Measurements from ENCODE around the gene SSBP2.

The SSBP2 gene

DNA sequence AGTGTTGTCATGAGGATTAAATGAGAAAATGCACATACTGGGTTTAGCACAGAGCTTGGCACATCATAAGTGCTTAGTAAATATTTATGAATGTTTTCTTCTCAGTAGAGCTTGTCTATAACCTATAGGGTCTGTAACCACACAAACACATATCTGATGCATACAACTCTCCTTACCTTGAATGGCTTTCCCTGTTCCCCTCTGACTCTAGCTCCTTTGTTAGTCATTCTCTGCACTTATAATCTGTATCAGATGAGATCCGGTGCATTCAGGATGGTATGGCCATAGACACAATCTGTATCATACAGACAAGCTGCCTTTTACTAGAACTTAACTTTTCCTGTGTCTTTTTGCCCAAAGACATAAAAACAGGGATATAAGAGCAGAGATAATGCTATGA, 11.1 kb upstream of the SSBP2 start:
- H3K4me1 Mint-ChIP-seq (ENCODE audit: low read depth in 2 of 2) = peaks cover 0 to 1% of the 10 kb centered on the region in 2 donors
- no peaks in the 10 kb centered on the region for H3K9me3 Mint-ChIP-seq
- H3K27ac Mint-ChIP-seq = no peak overlapping the region
- no peak for DNase-seq
- peaks cover 3% of the 10 kb centered on the region for H3K36me3 Mint-ChIP-seq (ENCODE audit: insufficient read depth)
- H3K27me3 Mint-ChIP-seq = peaks cover 35 to 47% of the 10 kb centered on the region in 2 donors
- no peak overlapping the region for H3K4me3 Mint-ChIP-seq
- no peak for ATAC-seq (replicated peaks)

GRCh38 chr5:81761270-81761669, 10.4 kb upstream of the SSBP2 start:
- H3K4me3 Mint-ChIP-seq = no peak overlapping the region
- no peak overlapping the region for H3K27ac Mint-ChIP-seq
- peaks cover 0 to 1% of the 10 kb centered on the region in 2 donors for H3K4me1 Mint-ChIP-seq (ENCODE audit: low read depth in 2 of 2)
- no peaks in the 10 kb centered on the region for H3K9me3 Mint-ChIP-seq
- peaks cover 35 to 47% of the 10 kb centered on the region in 2 donors for H3K27me3 Mint-ChIP-seq
- peaks cover 3% of the 10 kb centered on the region for H3K36me3 Mint-ChIP-seq (ENCODE audit: insufficient read depth)
- ATAC-seq (replicated peaks) (no peak), DNase-seq (no peak)

DNA sequence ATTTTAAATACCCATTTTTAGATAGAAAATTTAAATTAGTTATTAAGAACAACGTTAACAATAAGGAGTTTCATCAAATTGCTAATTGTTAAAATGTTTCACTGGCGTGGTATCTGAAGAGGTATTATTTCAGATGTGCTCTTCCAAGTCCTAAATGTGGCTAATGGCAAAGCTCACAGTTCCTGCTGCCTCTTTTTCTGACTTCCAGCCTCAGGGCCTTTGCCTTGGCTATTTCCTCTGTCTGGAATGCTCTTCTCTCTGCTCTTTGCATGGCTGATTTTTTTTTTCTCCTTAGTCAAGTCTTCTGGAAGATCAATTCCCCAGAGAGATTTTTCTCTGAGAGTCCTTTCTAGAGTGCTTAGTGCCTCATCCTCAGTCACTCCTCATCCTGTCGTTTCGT, 9.6 kb upstream of the SSBP2 start:
- Mint-ChIP-seq H3K36me3 (ENCODE audit: insufficient read depth) (peaks cover 3% of the 10 kb centered on the region), H3K4me3 (no peak overlapping the region), H3K27me3 (peaks cover 35 to 47% of the 10 kb centered on the region in 2 donors), H3K9me3 (no peaks in the 10 kb centered on the region), H3K4me1 (ENCODE audit: low read depth in 2 of 2) (peaks cover 0 to 1% of the 10 kb centered on the region in 2 donors), H3K27ac (no peak overlapping the region)
- DNase-seq = no peak
- ATAC-seq (replicated peaks) = no peak

- H3K4me1 Mint-ChIP-seq (ENCODE audit: low read depth in 2 of 2) = peaks cover 0 to 1% of the 10 kb centered on the region in 2 donors
- no peaks in the 10 kb centered on the region for H3K9me3 Mint-ChIP-seq
- ATAC-seq (replicated peaks) = no peak
- H3K27ac Mint-ChIP-seq = no peak overlapping the region
- H3K4me3 Mint-ChIP-seq = no peak overlapping the region
- no peak for DNase-seq
- H3K36me3 Mint-ChIP-seq (ENCODE audit: insufficient read depth) = peaks cover 3% of the 10 kb centered on the region
- peaks cover 35 to 48% of the 10 kb centered on the region in 2 donors for H3K27me3 Mint-ChIP-seq
Measured at GRCh38 chr5:81759632-81760005, 8.7 kb upstream of the SSBP2 start.

GRCh38 chr5:81757404-81757803, 6.5 kb upstream of the SSBP2 start:
- ATAC-seq (replicated peaks) (no peak), DNase-seq (no peak)
- Mint-ChIP-seq H3K36me3 (ENCODE audit: insufficient read depth) (peaks cover 3% of the 10 kb centered on the region), H3K27me3 (peaks cover 35 to 42% of the 10 kb centered on the region in 2 donors), H3K4me3 (no peak overlapping the region), H3K4me1 (ENCODE audit: low read depth in 2 of 2) (peaks cover under 1 to 1% of the 10 kb centered on the region in 2 donors), H3K27ac (no peak overlapping the region), H3K9me3 (no peaks in the 10 kb centered on the region)

GRCh38 chr5:81756016-81756415, 5.1 kb upstream of the SSBP2 start:
- Mint-ChIP-seq H3K4me1 (ENCODE audit: low read depth in 2 of 2) (peaks cover 1 to 6% of the 10 kb centered on the region in 2 donors), H3K27ac (no peak overlapping the region), H3K4me3 (no peak overlapping the region), H3K9me3 (no peaks in the 10 kb centered on the region), H3K36me3 (ENCODE audit: insufficient read depth) (peaks cover 6% of the 10 kb centered on the region), H3K27me3 (peaks cover 26 to 30% of the 10 kb centered on the region in 2 donors)
- ATAC-seq (replicated peaks) (no peak), DNase-seq (no peak)

- DNase-seq (no peak), ATAC-seq (replicated peaks) (no peak)
- H3K4me3 Mint-ChIP-seq = no peak overlapping the region
- peaks cover 12% of the 10 kb centered on the region for H3K36me3 Mint-ChIP-seq (ENCODE audit: insufficient read depth)
- no peak overlapping the region for H3K27ac Mint-ChIP-seq
- no peaks in the 10 kb centered on the region for H3K9me3 Mint-ChIP-seq
- H3K4me1 Mint-ChIP-seq (ENCODE audit: low read depth in 2 of 2) = peaks cover 1 to 6% of the 10 kb centered on the region in 2 donors
- H3K27me3 Mint-ChIP-seq = peaks cover 19 to 25% of the 10 kb centered on the region in 2 donors
Measured at GRCh38 chr5:81755320-81755719, 4.4 kb upstream of the SSBP2 start.

DNA sequence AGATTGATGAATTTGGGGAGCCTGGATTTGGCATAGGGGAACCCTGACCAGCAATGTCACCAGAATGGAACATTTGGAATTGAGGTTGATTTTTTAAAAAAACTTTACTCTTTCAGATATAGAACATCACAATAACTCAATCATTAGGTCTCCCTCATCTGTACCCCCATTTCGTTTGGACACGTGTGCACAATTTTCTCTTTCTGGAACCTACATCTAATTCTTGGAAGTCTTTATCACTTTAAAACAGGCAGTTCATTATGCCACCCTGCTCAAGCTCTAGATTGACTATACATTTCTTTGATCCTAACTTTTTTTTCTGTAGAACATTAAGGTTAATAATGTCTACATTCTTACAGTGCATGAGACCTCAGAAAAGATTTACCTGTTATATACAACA, 3.7 kb upstream of the SSBP2 start:
- H3K4me3 Mint-ChIP-seq = no peak overlapping the region
- no peak overlapping the region for H3K27ac Mint-ChIP-seq
- peaks cover 13 to 21% of the 10 kb centered on the region in 2 donors for H3K27me3 Mint-ChIP-seq
- no peak for ATAC-seq (replicated peaks)
- H3K4me1 Mint-ChIP-seq (ENCODE audit: low read depth in 2 of 2) = peaks cover 1 to 7% of the 10 kb centered on the region in 2 donors
- no peak for DNase-seq
- H3K36me3 Mint-ChIP-seq (ENCODE audit: insufficient read depth) = peaks cover 16% of the 10 kb centered on the region
- H3K9me3 Mint-ChIP-seq = no peaks in the 10 kb centered on the region

- Mint-ChIP-seq H3K4me3 (no peak overlapping the region), H3K27ac (no peak overlapping the region), H3K36me3 (ENCODE audit: insufficient read depth) (peaks cover 17% of the 10 kb centered on the region), H3K27me3 (peaks cover 6 to 13% of the 10 kb centered on the region in 2 donors), H3K4me1 (ENCODE audit: low read depth in 2 of 2) (peaks cover 3 to 13% of the 10 kb centered on the region in 2 donors), H3K9me3 (no peaks in the 10 kb centered on the region)
- no peak for DNase-seq
- no peak for ATAC-seq (replicated peaks)
Measured at GRCh38 chr5:81753429-81753828, 2.5 kb upstream of the SSBP2 start.

- DNase-seq (no peak), ATAC-seq (replicated peaks) (no peak)
- peaks cover 2 to 7% of the 10 kb centered on the region in 2 donors for H3K27me3 Mint-ChIP-seq
- H3K9me3 Mint-ChIP-seq = no peaks in the 10 kb centered on the region
- peaks cover 3 to 13% of the 10 kb centered on the region in 2 donors for H3K4me1 Mint-ChIP-seq (ENCODE audit: low read depth in 2 of 2)
- peak overlapping the region in 1 of 2 donors; percentile 91 for H3K4me3 Mint-ChIP-seq
- H3K36me3 Mint-ChIP-seq (ENCODE audit: insufficient read depth) = peaks cover 17% of the 10 kb centered on the region
- H3K27ac Mint-ChIP-seq = no peak overlapping the region
Measured at GRCh38 chr5:81752644-81752963, 1.7 kb upstream of the SSBP2 start.

GRCh38 chr5:81751836-81752643, 1.1 kb upstream of the SSBP2 start:
- Mint-ChIP-seq H3K36me3 (ENCODE audit: insufficient read depth) (peaks cover 14% of the 10 kb centered on the region), H3K27ac (peak overlapping the region; percentile 90 to 93), H3K4me1 (ENCODE audit: low read depth in 2 of 2) (peaks cover 3 to 13% of the 10 kb centered on the region in 2 donors), H3K4me3 (peak overlapping the region; percentile 89 to 91), H3K27me3 (peaks cover 0 to 7% of the 10 kb centered on the region in 2 donors), H3K9me3 (no peaks in the 10 kb centered on the region)
- DNase-seq (no peak), ATAC-seq (replicated peaks) (no peak)

DNA sequence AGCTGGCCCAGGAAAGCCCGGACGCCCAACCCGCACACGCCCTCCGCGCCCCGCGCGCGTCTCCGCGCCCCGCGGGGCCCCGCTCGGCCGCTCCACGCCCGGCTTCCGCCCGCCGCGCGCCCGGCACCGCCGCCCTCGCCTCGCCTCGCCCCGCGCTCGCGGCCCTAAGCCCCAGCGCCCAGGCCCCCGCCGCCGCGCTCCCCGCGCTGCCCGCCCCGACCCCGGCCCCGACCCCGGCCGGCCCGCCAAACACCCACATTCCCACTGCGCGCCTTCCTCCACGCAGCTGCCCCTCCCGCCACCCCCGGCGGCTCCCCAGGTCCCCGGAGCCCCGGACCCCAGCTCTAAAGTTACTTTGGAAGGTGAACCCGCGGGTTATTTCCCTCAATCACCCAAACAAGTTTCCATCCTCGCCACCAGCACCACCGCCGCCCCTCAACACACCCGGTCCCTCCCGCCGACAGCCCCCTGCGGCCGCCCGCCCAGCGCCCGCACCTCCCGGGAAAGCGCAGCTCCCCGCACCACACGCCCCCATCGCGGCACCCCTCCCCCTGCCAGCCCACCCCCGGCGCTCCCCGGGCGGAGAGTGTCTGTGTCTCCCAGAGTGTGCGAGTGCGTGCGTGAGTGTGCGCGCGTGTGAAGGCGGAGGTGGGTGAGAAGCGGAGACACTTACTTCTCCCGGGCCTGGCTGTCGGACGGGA, 439 bp downstream of the SSBP2 start:
- H3K4me1 Mint-ChIP-seq (ENCODE audit: low read depth in 2 of 2) = peaks cover 3 to 19% of the 10 kb centered on the region in 2 donors
- H3K27me3 Mint-ChIP-seq = peaks cover 0 to 7% of the 10 kb centered on the region in 2 donors
- no peaks in the 10 kb centered on the region for H3K9me3 Mint-ChIP-seq
- peak overlapping the region; percentile 89 to 91 for H3K4me3 Mint-ChIP-seq
- DNase-seq = peak in 2 of 3 experiments; percentile 14 to 32
- ATAC-seq (replicated peaks) = peak; percentile 31
- H3K27ac Mint-ChIP-seq = peak overlapping the region; percentile 90 to 93
- H3K36me3 Mint-ChIP-seq (ENCODE audit: insufficient read depth) = peaks cover 13% of the 10 kb centered on the region

- Mint-ChIP-seq H3K4me1 (ENCODE audit: low read depth in 2 of 2) (peaks cover 3 to 19% of the 10 kb centered on the region in 2 donors), H3K27ac (peak overlapping the region; percentile 72 to 88), H3K9me3 (no peaks in the 10 kb centered on the region), H3K4me3 (peak overlapping the region; percentile 86 to 90), H3K27me3 (peaks cover 0 to 7% of the 10 kb centered on the region in 2 donors), H3K36me3 (ENCODE audit: insufficient read depth) (peaks cover 13% of the 10 kb centered on the region)
- peak; percentile 28 to 40 (median 32) for DNase-seq
- peak; percentile 9 for ATAC-seq (replicated peaks)
Measured at GRCh38 chr5:81749561-81750307, 1.2 kb downstream of the SSBP2 start.

Data from effector memory CD8-positive, alpha-beta T cell (primary cell).